K562 (cell line): Measurements from ENCODE around the gene PKP1. TPM values are rescaled to one million over a fixed set of nuclear protein-coding genes. Genes with fewer than 3 reads are reported as not detected.

Source experiments
- ATAC-seq: fragments of 200-7000 bp; cut with Tn5 transposase; 3 replicates; pipeline ENCODE4 v1.9.1; 2020; ENCODE audit warnings: moderate library complexity
- BruUV-seq: library from RNA; stranded (reverse); fragments of 400-500 nt; replicated peaks from 2 replicates; lab custom pipeline; 2021; lab: Mats Ljungman, UMichigan
- CTCF ChIA-PET: fragments of 300-600 bp; formaldehyde crosslinking; extraction: SDS; loops from one replicate; lab custom pipeline; 2021; ENCODE audit warnings: low intra/inter-chr PET ratio; lab: Yijun Ruan, JAX
- POLR2A ChIA-PET: fragments of 300-600, 350-650 bp; sonication (Branson Sonifier 250); formaldehyde crosslinking; extraction: SDS; loops from one replicate; lab custom pipeline; 2021; ENCODE audit warnings: antibody characterized with exemption, inconsistent platforms; lab: Yijun Ruan, JAX
- DNase-seq, 4 experiments: peaks; one replicate each; pipeline versions ENCODE4 v3.0.0 to v3.0.0-alpha.2; 2011 to 2018; ENCODE audit warnings: low spot score in 3 of 4, mixed read lengths in 3 of 4; ENCODE audit errors: extremely low read depth in 1 of 4
- FAIRE-seq: peaks from 2 replicates; lab custom pipeline; 2011; peaks lifted over from hg19 to GRCh38; lab: Jason Lieb, UNC
- H2AFZ ChIP-seq: 2 replicates; pipeline ENCODE4 v1.6.0; 2011; ENCODE audit warnings: low read depth, low read length, control low read depth, inconsistent platforms
- H3K27ac ChIP-seq: fragments of 200-600 bp; 3 replicates; pipeline ENCODE4 v1.8.0; 2011; ENCODE audit warnings: low read depth, mild to moderate bottlenecking, control low read depth, inconsistent platforms, low read length, moderate library complexity, mixed read lengths; ENCODE audit errors: extremely low read depth
- H3K27me3 ChIP-seq, 2 experiments: fragments of 300-600 bp in 1 of 2; 2 replicates in 1 of 2; 3 replicates in 1 of 2; pipeline versions ENCODE4 v1.6.0 to v1.8.0; 2011; ENCODE audit warnings: inconsistent platforms in 2 of 2, low read length in 2 of 2, mild to moderate bottlenecking in 1 of 2, mixed read lengths in 1 of 2, moderate library complexity in 1 of 2; ENCODE audit not compliant: control insufficient read depth in 2 of 2, insufficient read depth in 2 of 2
- H3K36me3 ChIP-seq: fragments of 300-600 bp; 3 replicates; pipeline ENCODE4 v1.8.0; 2011; ENCODE audit warnings: mild to moderate bottlenecking, low read length, inconsistent platforms; ENCODE audit not compliant: control insufficient read depth, insufficient read depth
- H3K4me1 ChIP-seq, 2 experiments: fragments of 200-600 bp in 1 of 2; replicated peaks in 1 of 2; 2 replicates in 1 of 2; 3 replicates in 1 of 2; pipeline versions ENCODE4 v1.5.1 to v1.8.0; 2011; ENCODE audit warnings: inconsistent platforms in 2 of 2, low read length in 2 of 2, mild to moderate bottlenecking in 1 of 2, mixed read lengths in 1 of 2, moderate library complexity in 1 of 2; ENCODE audit not compliant: control insufficient read depth in 2 of 2, insufficient read depth in 2 of 2
- H3K4me2 ChIP-seq: 2 replicates; pipeline ENCODE4 v1.6.1; 2011; ENCODE audit warnings: low read length, control low read depth, inconsistent platforms, mixed read lengths; ENCODE audit not compliant: insufficient read depth
- H3K4me3 ChIP-seq: fragments of 200-600 bp; sonication (generic), shearing (Covaris generic); 2 replicates; pipeline ENCODE4 v1.5.1; 2016; ENCODE audit warnings: control low read depth, inconsistent platforms
- H3K79me2 ChIP-seq: fragments of 200-600 bp; 3 replicates; pipeline ENCODE4 v1.8.0; 2011; ENCODE audit warnings: low read length, inconsistent platforms; ENCODE audit not compliant: control insufficient read depth, insufficient read depth
- H3K9ac ChIP-seq, 2 experiments: 2 replicates each; pipeline versions ENCODE4 v1.6.0 to v1.6.1; 2011; ENCODE audit warnings: low read depth in 2 of 2, low read length in 2 of 2, control low read depth in 1 of 2, inconsistent platforms in 1 of 2, mild to moderate bottlenecking in 1 of 2, mixed read lengths in 1 of 2; ENCODE audit not compliant: insufficient read depth in 1 of 2
- H3K9me1 ChIP-seq: one replicate; pipeline ENCODE4 v1.6.0; 2011; ENCODE audit warnings: inconsistent platforms, mild to moderate bottlenecking, low read length, moderate library complexity; ENCODE audit not compliant: control insufficient read depth, insufficient read depth
- H3K9me3 ChIP-seq: replicated peaks from 2 replicates; pipeline ENCODE4 v1.5.1; 2011; ENCODE audit warnings: low read depth, low read length, inconsistent platforms; ENCODE audit not compliant: control insufficient read depth, insufficient read depth
- H4K20me1 ChIP-seq: replicated peaks from 2 replicates; pipeline ENCODE4 v1.6.1; 2011; ENCODE audit warnings: low read length, inconsistent platforms, mixed read lengths; ENCODE audit not compliant: control insufficient read depth, insufficient read depth
- ARNT ChIP-seq, 2 experiments: fragments of 450-650 bp; IDR thresholded peaks; 2 replicates each; pipeline ENCODE4 v1.6.1; 2016; ENCODE audit warnings: mild to moderate bottlenecking in 1 of 2
- FOSL1 ChIP-seq: fragments of 200-800 bp; sonication (Bioruptor generic); conservative IDR thresholded peaks from 2 replicates; pipeline ENCODE4 v1.6.1; 2016; ENCODE audit warnings: missing genetic modification characterization, missing compliant biosample characterization
- JUNB ChIP-seq: fragments of 450-650 bp; formaldehyde crosslinking; conservative IDR thresholded peaks from 2 replicates; pipeline ENCODE4 v1.4.0; 2020; ENCODE audit warnings: mild to moderate bottlenecking
- KDM2B ChIP-seq: fragments of 250-450 bp; sonication (Bioruptor Pico); IDR thresholded peaks from 2 replicates; pipeline ENCODE4 v1.8.0; 2021; ENCODE audit warnings: mild to moderate bottlenecking, moderate library complexity
- SETDB1 ChIP-seq: IDR thresholded peaks from one replicate; pipeline ENCODE4 v1.6.1; 2012; ENCODE audit warnings: low read length, control low read depth, inconsistent platforms
- SIX5 ChIP-seq, 2 experiments: IDR thresholded peaks; 2 replicates each; pipeline ENCODE4 v1.6.1; 2011; ENCODE audit warnings: low read length in 2 of 2, borderline replicate concordance in 1 of 2, low read depth in 1 of 2, mild to moderate bottlenecking in 1 of 2, moderate library complexity in 1 of 2; ENCODE audit not compliant: insufficient read depth in 1 of 2
- ZFP1 ChIP-seq: fragments of 450-650 bp; formaldehyde crosslinking; IDR thresholded peaks from 2 replicates; pipeline ENCODE4 v1.4.0; 2020; ENCODE audit warnings: mild to moderate bottlenecking, mixed read lengths
- ZNF134 ChIP-seq: fragments of 250-450 bp; sonication (Bioruptor Pico); conservative IDR thresholded peaks from 2 replicates; pipeline ENCODE4 v1.4.0; 2020
- ZNF316 ChIP-seq: fragments of 450-650 bp; IDR thresholded peaks from 2 replicates; pipeline ENCODE4 v1.6.1; 2016
- ZNF384 ChIP-seq: IDR thresholded peaks from 2 replicates; pipeline ENCODE4 v1.6.1; 2012; ENCODE audit warnings: low read depth, low read length, improper control_type of control experiment
- WGBS: fragments of 100-300 bp; shearing (Covaris generic); methylation state at CpG from one replicate; pipeline ENCODE4 v1.1.6; 2016; ENCODE audit warnings: low coverage, mixed read lengths; ENCODE audit not compliant: insufficient coverage; ENCODE audit errors: missing lambda C conversion rate; 5-methylcytosine and 5-hydroxymethylcytosine counted together
- in situ Hi-C: fragments of 300-500 bp; cut with MboI; formaldehyde crosslinking; loops from 4 replicates; pipeline ENCODE4 v1.15.0; 2018; ENCODE audit warnings: inconsistent platforms, mixed read lengths
- intact Hi-C: fragments of 100-400 bp; cut with micrococcal nuclease; formaldehyde crosslinking; loops from 2 replicates; pipeline ENCODE4 v1.14.2; 2022
- polyA plus RNA-seq, 8 experiments: library from polyadenylated mRNA; depleted of rRNA in 4 of 8; stranded (reverse) in 5 of 8; unstranded in 3 of 8; fragments of >200 nt; fragmentation: Nextera tagmentation in 2 of 8; fragmentation: Illumina TruSeq in 1 of 8; extraction: Ambion mirVana in 2 of 8; extraction: Trizol in 1 of 8; gene quantifications; 2 replicates each; pipeline versions ENCODE4 v1.2.1 to v1.2.3, GENCODE V29; 2011 to 2014; ENCODE audit warnings: inconsistent platforms in 1 of 8, missing spikeins in 1 of 8
- total RNA-seq, 7 experiments: library from RNA; depleted of rRNA in 6 of 7; stranded (reverse); fragments of >200 nt in 6 of 7; fragmentation: Illumina TruSeq in 2 of 7; extraction: Trizol in 2 of 7; gene quantifications; 2 replicates each; pipeline versions ENCODE4 v1.2.1 to v1.2.3, GENCODE V29; 2011 to 2021; ENCODE audit warnings: low replicate concordance in 1 of 7
- TF ChIP-seq, protein P1 (sequence below): fragments of 250-450 bp; sonication (Bioruptor Pico); IDR thresholded peaks from 2 replicates; pipeline ENCODE4 v1.8.0; 2021; ENCODE audit warnings: moderate library complexity, mild to moderate bottlenecking, inconsistent platforms
- TF ChIP-seq, protein P2 (sequence below): fragments of 450-650 bp; formaldehyde crosslinking; IDR thresholded peaks from 2 replicates; pipeline ENCODE4 v1.4.0; 2022; ENCODE audit warnings: missing genetic modification characterization

PKP1 gene
- total and polyA plus RNA-seq, 9 of the 15 experiments (the other 6 are each of a cell fraction or from before 2014, with no cell fraction given): not detected

DNA sequence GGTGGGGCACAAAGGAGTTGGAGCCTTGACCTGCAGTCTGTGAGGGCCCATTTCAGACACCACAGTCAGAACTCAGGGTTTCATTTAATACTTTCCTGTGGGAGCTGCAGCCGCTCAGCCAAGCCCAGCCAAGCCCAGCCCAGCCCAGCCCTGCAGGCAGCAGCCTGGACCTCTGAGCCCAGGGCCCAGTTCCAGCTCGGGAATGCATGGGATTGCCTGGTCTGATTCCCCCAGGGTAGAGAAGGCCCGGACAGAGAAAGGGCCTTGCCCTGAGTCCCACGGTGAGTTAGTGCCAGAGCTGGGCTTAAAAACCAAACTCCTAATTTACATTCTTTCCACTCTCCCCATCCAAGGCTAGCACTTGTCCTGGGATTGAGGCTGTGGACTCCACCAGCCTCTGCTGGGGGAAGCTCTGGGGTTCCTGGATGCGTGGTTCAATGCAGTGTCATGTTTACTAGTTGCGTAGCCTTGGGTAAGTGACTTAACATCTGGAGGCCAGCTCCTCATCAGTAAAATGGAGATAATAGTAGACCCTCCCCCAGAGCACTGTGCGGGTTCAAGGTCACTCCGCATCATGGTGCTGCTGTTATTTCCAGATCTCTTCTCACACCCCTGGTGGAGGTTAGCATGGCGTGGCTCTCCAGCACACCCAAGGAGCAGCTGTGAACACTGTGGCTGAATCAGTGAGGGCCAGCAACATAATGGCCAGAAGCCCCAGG, 29.2 kb upstream of the PKP1 start:
- DNase-seq: no peak
- ATAC-seq: peak; percentile 50
- no peaks in the 10 kb centered on the region for H3K9me3 ChIP-seq
- H3K36me3 ChIP-seq: no peaks in the 10 kb centered on the region
- H3K4me3 ChIP-seq: no peak overlapping the region
- intact Hi-C loops (loop anchor here (1.0 to 5.0 kb wide), 3 partner anchors 93 to 154 kb away; no protein-coding TSS in a partner anchor), in situ Hi-C loops (no loop called here)
- no peak overlapping the region for H2AFZ ChIP-seq
- no TSS peak for BruUV-seq
- ChIA-PET CTCF (interaction anchor here (0.6 to 3.3 kb wide), 6 partner anchors 93 to 259 kb away, joined by 3 to 60 read pairs (median 7); no protein-coding TSS in a partner anchor), POLR2A (interaction anchor here (0.6 kb wide), 1 partner anchor 822 kb away, joined by 3 read pairs; no protein-coding TSS in a partner anchor)
- H3K4me1 ChIP-seq: peaks cover 0 to 14% of the 10 kb centered on the region in 2 experiments; a peak in 1 of 5 replicates
- no peak overlapping the region for H3K4me2 ChIP-seq
- H4K20me1 ChIP-seq: peaks cover 14% of the 10 kb centered on the region
- no peak for TF ChIP-seq ZFP1 (CRISPR knock-in tag)
- no peak for TF ChIP-seq ZNF384
- no peak for TF ChIP-seq ARNT (IDR thresholded peaks at IDR 0.05)
- TF ChIP-seq, protein P1, sequence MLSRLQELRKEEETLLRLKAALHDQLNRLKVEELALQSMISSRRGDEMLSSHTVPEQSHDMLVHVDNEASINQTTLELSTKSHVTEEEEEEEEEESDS (CRISPR knock-in tag): no peak
- TF ChIP-seq SIX5 (IDR thresholded peaks at IDR 0.05; ENCODE audit: borderline replicate concordance in 1 of 2, insufficient read depth in 1 of 2, low read depth in 1 of 2, low read length in 2 of 2): no peak
- no peak for TF ChIP-seq ZNF316
- TF ChIP-seq KDM2B: no peak
- no peak for TF ChIP-seq JUNB (CRISPR knock-in tag)
- TF ChIP-seq FOSL1: no peak
- TF ChIP-seq, protein P2, sequence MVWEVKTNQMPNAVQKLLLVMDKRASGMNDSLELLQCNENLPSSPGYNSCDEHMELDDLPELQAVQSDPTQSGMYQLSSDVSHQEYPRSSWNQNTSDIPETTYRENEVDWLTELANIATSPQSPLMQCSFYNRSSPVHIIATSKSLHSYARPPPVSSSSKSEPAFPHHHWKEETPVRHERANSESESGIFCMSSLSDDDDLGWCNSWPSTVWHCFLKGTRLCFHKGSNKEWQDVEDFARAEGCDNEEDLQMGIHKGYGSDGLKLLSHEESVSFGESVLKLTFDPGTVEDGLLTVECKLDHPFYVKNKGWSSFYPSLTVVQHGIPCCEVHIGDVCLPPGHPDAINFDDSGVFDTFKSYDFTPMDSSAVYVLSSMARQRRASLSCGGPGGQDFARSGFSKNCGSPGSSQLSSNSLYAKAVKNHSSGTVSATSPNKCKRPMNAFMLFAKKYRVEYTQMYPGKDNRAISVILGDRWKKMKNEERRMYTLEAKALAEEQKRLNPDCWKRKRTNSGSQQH (CRISPR knock-in tag): no peak
- TF ChIP-seq SETDB1: no peak
- no peak for TF ChIP-seq ZNF134 (CRISPR knock-in tag)
- peaks cover 0 to 40% of the 10 kb centered on the region in 2 experiments; a peak in 3 of 5 replicates for H3K27me3 ChIP-seq
- no peak overlapping the region for H3K9ac ChIP-seq
- no peak overlapping the region for H3K27ac ChIP-seq
- no peaks in the 10 kb centered on the region for H3K79me2 ChIP-seq
- WGBS: 15% methylated on average over 9 of the region's 9 CpGs
- peaks cover 3% of the 10 kb centered on the region for H3K9me1 ChIP-seq
- FAIRE-seq: no peak
